K562 (cell line): Measurements from ENCODE around the gene TYW1B. TPM values are rescaled to one million over a fixed set of nuclear protein-coding genes. Genes with fewer than 3 reads are reported as not detected.
A peak's percentile ranks its signal among the peaks of the same experiment; 100 is the strongest.
"Not testable (repeated sequence)": the region's sequence is repeated elsewhere in the genome, so short reads cannot be mapped to it uniquely, and the experiment has no call there.

Experiments used
- ATAC-seq: fragments of 200-7000 bp; cut with Tn5 transposase; 3 replicates; pipeline ENCODE4 v1.9.1; 2020; ENCODE audit warnings: moderate library complexity
- BruUV-seq: library from RNA; stranded (reverse); fragments of 400-500 nt; replicated peaks from 2 replicates; lab custom pipeline; 2021; lab: Mats Ljungman, UMichigan
- CTCF ChIA-PET: fragments of 300-600 bp; formaldehyde crosslinking; extraction: SDS; loops from one replicate; lab custom pipeline; 2021; ENCODE audit warnings: low intra/inter-chr PET ratio; lab: Yijun Ruan, JAX
- POLR2A ChIA-PET: fragments of 300-600, 350-650 bp; sonication (Branson Sonifier 250); formaldehyde crosslinking; extraction: SDS; loops from one replicate; lab custom pipeline; 2021; ENCODE audit warnings: antibody characterized with exemption, inconsistent platforms; lab: Yijun Ruan, JAX
- DNase-seq, 4 experiments: peaks; one replicate each; pipeline versions ENCODE4 v3.0.0 to v3.0.0-alpha.2; 2011 to 2018; ENCODE audit warnings: low spot score in 3 of 4, mixed read lengths in 3 of 4; ENCODE audit errors: extremely low read depth in 1 of 4
- FAIRE-seq: peaks from 2 replicates; lab custom pipeline; 2011; peaks lifted over from hg19 to GRCh38; lab: Jason Lieb, UNC
- H2AFZ ChIP-seq: 2 replicates; pipeline ENCODE4 v1.6.0; 2011; ENCODE audit warnings: low read depth, low read length, control low read depth, inconsistent platforms
- H3K27ac ChIP-seq: fragments of 200-600 bp; 3 replicates; pipeline ENCODE4 v1.8.0; 2011; ENCODE audit warnings: low read depth, mild to moderate bottlenecking, control low read depth, inconsistent platforms, low read length, moderate library complexity, mixed read lengths; ENCODE audit errors: extremely low read depth
- H3K27me3 ChIP-seq, 2 experiments: fragments of 300-600 bp in 1 of 2; 2 replicates in 1 of 2; 3 replicates in 1 of 2; pipeline versions ENCODE4 v1.6.0 to v1.8.0; 2011; ENCODE audit warnings: inconsistent platforms in 2 of 2, low read length in 2 of 2, mild to moderate bottlenecking in 1 of 2, mixed read lengths in 1 of 2, moderate library complexity in 1 of 2; ENCODE audit not compliant: control insufficient read depth in 2 of 2, insufficient read depth in 2 of 2
- H3K36me3 ChIP-seq: fragments of 300-600 bp; 3 replicates; pipeline ENCODE4 v1.8.0; 2011; ENCODE audit warnings: mild to moderate bottlenecking, low read length, inconsistent platforms; ENCODE audit not compliant: control insufficient read depth, insufficient read depth
- H3K4me1 ChIP-seq, 2 experiments: fragments of 200-600 bp in 1 of 2; replicated peaks in 1 of 2; 2 replicates in 1 of 2; 3 replicates in 1 of 2; pipeline versions ENCODE4 v1.5.1 to v1.8.0; 2011; ENCODE audit warnings: inconsistent platforms in 2 of 2, low read length in 2 of 2, mild to moderate bottlenecking in 1 of 2, mixed read lengths in 1 of 2, moderate library complexity in 1 of 2; ENCODE audit not compliant: control insufficient read depth in 2 of 2, insufficient read depth in 2 of 2
- H3K4me2 ChIP-seq: 2 replicates; pipeline ENCODE4 v1.6.1; 2011; ENCODE audit warnings: low read length, control low read depth, inconsistent platforms, mixed read lengths; ENCODE audit not compliant: insufficient read depth
- H3K4me3 ChIP-seq: fragments of 200-600 bp; sonication (generic), shearing (Covaris generic); 2 replicates; pipeline ENCODE4 v1.5.1; 2016; ENCODE audit warnings: control low read depth, inconsistent platforms
- H3K79me2 ChIP-seq: fragments of 200-600 bp; 3 replicates; pipeline ENCODE4 v1.8.0; 2011; ENCODE audit warnings: low read length, inconsistent platforms; ENCODE audit not compliant: control insufficient read depth, insufficient read depth
- H3K9ac ChIP-seq, 2 experiments: 2 replicates each; pipeline versions ENCODE4 v1.6.0 to v1.6.1; 2011; ENCODE audit warnings: low read depth in 2 of 2, low read length in 2 of 2, control low read depth in 1 of 2, inconsistent platforms in 1 of 2, mild to moderate bottlenecking in 1 of 2, mixed read lengths in 1 of 2; ENCODE audit not compliant: insufficient read depth in 1 of 2
- H3K9me1 ChIP-seq: one replicate; pipeline ENCODE4 v1.6.0; 2011; ENCODE audit warnings: inconsistent platforms, mild to moderate bottlenecking, low read length, moderate library complexity; ENCODE audit not compliant: control insufficient read depth, insufficient read depth
- H3K9me3 ChIP-seq: replicated peaks from 2 replicates; pipeline ENCODE4 v1.5.1; 2011; ENCODE audit warnings: low read depth, low read length, inconsistent platforms; ENCODE audit not compliant: control insufficient read depth, insufficient read depth
- H4K20me1 ChIP-seq: replicated peaks from 2 replicates; pipeline ENCODE4 v1.6.1; 2011; ENCODE audit warnings: low read length, inconsistent platforms, mixed read lengths; ENCODE audit not compliant: control insufficient read depth, insufficient read depth
- ZNF24 ChIP-seq: fragments of 450-650 bp; IDR thresholded peaks from 2 replicates; pipeline ENCODE4 v1.6.1; 2016
- WGBS: fragments of 100-300 bp; shearing (Covaris generic); methylation state at CpG from one replicate; pipeline ENCODE4 v1.1.6; 2016; ENCODE audit warnings: low coverage, mixed read lengths; ENCODE audit not compliant: insufficient coverage; ENCODE audit errors: missing lambda C conversion rate; 5-methylcytosine and 5-hydroxymethylcytosine counted together
- in situ Hi-C: fragments of 300-500 bp; cut with MboI; formaldehyde crosslinking; loops from 4 replicates; pipeline ENCODE4 v1.15.0; 2018; ENCODE audit warnings: inconsistent platforms, mixed read lengths
- intact Hi-C: fragments of 100-400 bp; cut with micrococcal nuclease; formaldehyde crosslinking; loops from 2 replicates; pipeline ENCODE4 v1.14.2; 2022
- polyA plus RNA-seq, 8 experiments: library from polyadenylated mRNA; depleted of rRNA in 4 of 8; stranded (reverse) in 5 of 8; unstranded in 3 of 8; fragments of >200 nt; fragmentation: Nextera tagmentation in 2 of 8; fragmentation: Illumina TruSeq in 1 of 8; extraction: Ambion mirVana in 2 of 8; extraction: Trizol in 1 of 8; gene quantifications; 2 replicates each; pipeline versions ENCODE4 v1.2.1 to v1.2.3, GENCODE V29; 2011 to 2014; ENCODE audit warnings: inconsistent platforms in 1 of 8, missing spikeins in 1 of 8
- total RNA-seq, 7 experiments: library from RNA; depleted of rRNA in 6 of 7; stranded (reverse); fragments of >200 nt in 6 of 7; fragmentation: Illumina TruSeq in 2 of 7; extraction: Trizol in 2 of 7; gene quantifications; 2 replicates each; pipeline versions ENCODE4 v1.2.1 to v1.2.3, GENCODE V29; 2011 to 2021; ENCODE audit warnings: low replicate concordance in 1 of 7

TYW1B gene
- total and polyA plus RNA-seq, 9 of the 15 experiments (the other 6 are each of a cell fraction or from before 2014, with no cell fraction given), result 5.8 to 14.7 (median 9.8) TPM

- H3K4me3 ChIP-seq, H4K20me1 ChIP-seq, DNase-seq, FAIRE-seq, H3K27ac ChIP-seq, H3K36me3 ChIP-seq, CTCF ChIA-PET, intact Hi-C loops, H3K9me3 ChIP-seq, H3K9me1 ChIP-seq, BruUV-seq, POLR2A ChIA-PET, H2AFZ ChIP-seq, H3K4me2 ChIP-seq, in situ Hi-C loops: not testable (repeated sequence)
- 77% methylated on average over 6 of the region's 6 CpGs for WGBS
- TF ChIP-seq ZNF24, result 0 out of 2 replicates have a peak, but pooled peaks have one; percentile 10
- TF ChIP-seq, all 486 proteins: peak for 1; not testable (repeated sequence) for 485
- not testable (repeated sequence) for H3K9ac ChIP-seq, H3K4me1 ChIP-seq, H3K79me2 ChIP-seq, H3K27me3 ChIP-seq, ATAC-seq
Measured at GRCh38 chr7:72676880-72677279, 151.1 kb downstream of the TYW1B start.

- in situ Hi-C loops, intact Hi-C loops, FAIRE-seq, H3K36me3 ChIP-seq, H3K4me1 ChIP-seq, POLR2A ChIA-PET, H3K4me3 ChIP-seq, ATAC-seq, DNase-seq, H2AFZ ChIP-seq, H3K27me3 ChIP-seq, H3K9ac ChIP-seq, BruUV-seq, H3K4me2 ChIP-seq, H3K9me1 ChIP-seq, CTCF ChIA-PET, H4K20me1 ChIP-seq, H3K79me2 ChIP-seq, H3K27ac ChIP-seq, H3K9me3 ChIP-seq: not testable (repeated sequence)
- WGBS, result 58% methylated on average over 5 of the region's 5 CpGs
Measured at GRCh38 chr7:72676086-72676690, 151.8 kb downstream of the TYW1B start.
